Activated T-cell treated with anti-CD3 and anti-CD28 coated beads, Interleukin-2, amount 50 U/mL, for 72 hours (primary cell): ENCODE results near the gene LRP3. TPM values are rescaled to one million over a fixed set of nuclear protein-coding genes. Genes with fewer than 3 reads are reported as not detected.
"Not testable (repeated sequence)": the region's sequence is repeated elsewhere in the genome, so short reads cannot be mapped to it uniquely, and the experiment has no call there.

ENCODE experiments used
- ATAC-seq, 2 donors: fragments of 150-1000 bp; cut with Tn5 transposase; replicated peaks in 1 of 2; 2 replicates each; pipeline ENCODE4 v1.10.0; 2021; ENCODE audit warnings: moderate library complexity in 2 of 2, mild to moderate bottlenecking in 1 of 2
- DNase-seq, 2 donors: peaks; one replicate each; pipeline ENCODE4 v3.0.0; 2021 to 2022; ENCODE audit warnings: mixed read lengths in 1 of 2
- H3K27ac Mint-ChIP-seq: one replicate; pipeline ENCODE4 v1.8.0; 2022; ENCODE audit warnings: mild to moderate bottlenecking, moderate library complexity, mixed read lengths
- H3K27me3 Mint-ChIP-seq: one replicate; pipeline ENCODE4 v1.8.0; 2022; ENCODE audit warnings: low read depth, mixed read lengths
- H3K36me3 Mint-ChIP-seq, 2 donors: one replicate each; pipeline ENCODE4 v1.8.0; 2022; ENCODE audit warnings: mixed read lengths in 2 of 2, mild to moderate bottlenecking in 1 of 2; ENCODE audit not compliant: insufficient read depth in 2 of 2
- H3K4me1 Mint-ChIP-seq: one replicate; pipeline ENCODE4 v1.8.0; 2022; ENCODE audit warnings: low read depth, mixed read lengths
- H3K4me3 Mint-ChIP-seq, 2 donors: one replicate each; pipeline ENCODE4 v1.8.0; 2022; ENCODE audit warnings: mild to moderate bottlenecking in 2 of 2, mixed read lengths in 2 of 2, moderate library complexity in 2 of 2
- H3K9me3 Mint-ChIP-seq, 2 donors: one replicate each; pipeline ENCODE4 v1.8.0; 2022; ENCODE audit warnings: mixed read lengths in 2 of 2
- total RNA-seq, 2 donors: library from RNA; stranded (reverse); gene quantifications; one replicate each; pipeline ENCODE4 v1.2.3, GENCODE V29; 2022

LRP3 gene
- total RNA-seq, 2 donors from 2014 or later: 0.10 TPM; not detected in 1

- H3K4me3 Mint-ChIP-seq: no peak overlapping the region
- no peak for DNase-seq
- ATAC-seq: no peak
- H3K9me3 Mint-ChIP-seq: no peaks in the 10 kb centered on the region
- H3K27ac Mint-ChIP-seq: no peak overlapping the region
- H3K27me3 Mint-ChIP-seq: peaks cover 35% of the 10 kb centered on the region
- H3K36me3 Mint-ChIP-seq: no peaks in the 10 kb centered on the region
- no peaks in the 10 kb centered on the region for H3K4me1 Mint-ChIP-seq
These were observed 26.6 kb downstream of the LRP3 start for GRCh38 chr19:33220735-33221134.

GRCh38 chr19:33221638-33222037 is 27.5 kb downstream of the LRP3 start:
- no peaks in the 10 kb centered on the region for H3K9me3 Mint-ChIP-seq
- peaks cover 0 to 5% of the 10 kb centered on the region in 2 donors for H3K36me3 Mint-ChIP-seq
- no peak for ATAC-seq
- H3K27me3 Mint-ChIP-seq: peaks cover 44% of the 10 kb centered on the region
- H3K27ac Mint-ChIP-seq: no peak overlapping the region
- DNase-seq: no peak
- H3K4me3 Mint-ChIP-seq: no peak overlapping the region
- no peaks in the 10 kb centered on the region for H3K4me1 Mint-ChIP-seq

- not testable (repeated sequence) for H3K27ac Mint-ChIP-seq, ATAC-seq, DNase-seq, H3K36me3 Mint-ChIP-seq, H3K9me3 Mint-ChIP-seq, H3K4me1 Mint-ChIP-seq, H3K4me3 Mint-ChIP-seq
- peaks cover 49% of the 10 kb centered on the region for H3K27me3 Mint-ChIP-seq
These were observed 28.1 kb downstream of the LRP3 start for GRCh38 chr19:33222255-33222654.

GRCh38 chr19:33224694-33225457 is 30.7 kb downstream of the LRP3 start:
- DNase-seq: no peak
- Mint-ChIP-seq H3K27ac (no peak overlapping the region), H3K4me1 (no peaks in the 10 kb centered on the region), H3K9me3 (peaks cover 10% of the 10 kb centered on the region in 2 donors), H3K27me3 (peaks cover 71% of the 10 kb centered on the region), H3K36me3 (peaks cover 16 to 18% of the 10 kb centered on the region in 2 donors), H3K4me3 (peak overlapping the region in 1 of 2 donors; percentile 55)
- ATAC-seq: no peak

- Mint-ChIP-seq H3K4me3 (peak within 1 kb of the TSS; percentile 74 to 78), H3K27me3 (peaks cover 72% of the 10 kb centered on the region), H3K9me3 (peaks cover 10% of the 10 kb centered on the region in 2 donors)
These were observed 31.4 kb downstream of the LRP3 start, which contains the start of gene SLC7A10 for GRCh38 chr19:33225458-33225926. Gene SLC7A10 (minus strand): TSS chr19:33225850. CDS start chr19:33225703, 147 bp downstream.

GRCh38 chr19:33226550-33227241 is 32.6 kb downstream of the LRP3 start:
- peaks cover 69% of the 10 kb centered on the region for H3K27me3 Mint-ChIP-seq
- ATAC-seq (peak; percentile 56 to 58), DNase-seq (peak in 1 of 2 donors; percentile 18)
- H3K36me3 Mint-ChIP-seq: peaks cover 16 to 18% of the 10 kb centered on the region in 2 donors
- no peak overlapping the region for H3K27ac Mint-ChIP-seq
- H3K4me1 Mint-ChIP-seq: no peaks in the 10 kb centered on the region
- peak overlapping the region; percentile 74 to 78 for H3K4me3 Mint-ChIP-seq
- H3K9me3 Mint-ChIP-seq: peaks cover 10% of the 10 kb centered on the region in 2 donors

More at GRCh38 chr19:33225458-33225926, 31.4 kb downstream of the LRP3 start, which contains the start of gene SLC7A10:
- Mint-ChIP-seq H3K4me1 (no peaks in the 10 kb centered on the region), H3K27ac (no peak within 1 kb of the TSS), H3K36me3 (peaks cover 16 to 18% of the 10 kb centered on the region in 2 donors)
- peak in 1 of 2 donors; percentile 32 for ATAC-seq
- DNase-seq: no peak

GRCh38 chr19:33227242-33227650 is 33.1 kb downstream of the LRP3 start:
- DNase-seq (no peak), ATAC-seq (no peak)
- H3K27ac Mint-ChIP-seq: no peak overlapping the region
- H3K4me1 Mint-ChIP-seq: no peaks in the 10 kb centered on the region
- H3K4me3 Mint-ChIP-seq: peak overlapping the region; percentile 67 to 68
- H3K36me3 Mint-ChIP-seq: peaks cover 16 to 18% of the 10 kb centered on the region in 2 donors
- peaks cover 10% of the 10 kb centered on the region in 2 donors for H3K9me3 Mint-ChIP-seq
- peaks cover 69% of the 10 kb centered on the region for H3K27me3 Mint-ChIP-seq

- H3K4me1 Mint-ChIP-seq: no peaks in the 10 kb centered on the region
- H3K36me3 Mint-ChIP-seq: peaks cover 16 to 18% of the 10 kb centered on the region in 2 donors
- peaks cover 10% of the 10 kb centered on the region in 2 donors for H3K9me3 Mint-ChIP-seq
- peaks cover 63% of the 10 kb centered on the region for H3K27me3 Mint-ChIP-seq
- no peak overlapping the region for H3K27ac Mint-ChIP-seq
- ATAC-seq (no peak), DNase-seq (no peak)
- H3K4me3 Mint-ChIP-seq: no peak overlapping the region
These were observed 33.9 kb downstream of the LRP3 start for GRCh38 chr19:33227870-33228599.

GRCh38 chr19:33229962-33230361 is 35.8 kb downstream of the LRP3 start:
- DNase-seq: no peak
- no peaks in the 10 kb centered on the region for H3K4me1 Mint-ChIP-seq
- H3K36me3 Mint-ChIP-seq: peaks cover 16 to 18% of the 10 kb centered on the region in 2 donors
- ATAC-seq: no peak
- H3K27me3 Mint-ChIP-seq: peaks cover 51% of the 10 kb centered on the region
- no peak overlapping the region for H3K4me3 Mint-ChIP-seq
- no peak overlapping the region for H3K27ac Mint-ChIP-seq
- H3K9me3 Mint-ChIP-seq: peaks cover 10% of the 10 kb centered on the region in 2 donors

GRCh38 chr19:33231511-33231910 is 37.4 kb downstream of the LRP3 start:
- no peak for DNase-seq
- Mint-ChIP-seq H3K4me3 (no peak overlapping the region), H3K4me1 (peaks cover 5% of the 10 kb centered on the region), H3K27ac (no peak overlapping the region), H3K36me3 (peaks cover 13 to 16% of the 10 kb centered on the region in 2 donors), H3K9me3 (peaks cover 10% of the 10 kb centered on the region in 2 donors), H3K27me3 (peaks cover 40% of the 10 kb centered on the region)
- no peak for ATAC-seq

- DNase-seq: no peak
- no peak overlapping the region for H3K27ac Mint-ChIP-seq
- peaks cover 32% of the 10 kb centered on the region for H3K27me3 Mint-ChIP-seq
- H3K4me3 Mint-ChIP-seq: no peak overlapping the region
- H3K4me1 Mint-ChIP-seq: peaks cover 5% of the 10 kb centered on the region
- no peak for ATAC-seq
- peaks cover 9 to 13% of the 10 kb centered on the region in 2 donors for H3K36me3 Mint-ChIP-seq
- H3K9me3 Mint-ChIP-seq: peaks cover 6 to 8% of the 10 kb centered on the region in 2 donors
These were observed 38.5 kb downstream of the LRP3 start for GRCh38 chr19:33232656-33233055.

- no peak overlapping the region for H3K27ac Mint-ChIP-seq
- DNase-seq (no peak), ATAC-seq (no peak)
- peaks cover 6 to 8% of the 10 kb centered on the region in 2 donors for H3K36me3 Mint-ChIP-seq
- H3K4me3 Mint-ChIP-seq: no peak overlapping the region
- peaks cover 30% of the 10 kb centered on the region for H3K27me3 Mint-ChIP-seq
- peaks cover 5% of the 10 kb centered on the region for H3K4me1 Mint-ChIP-seq
- peaks cover 3 to 5% of the 10 kb centered on the region in 2 donors for H3K9me3 Mint-ChIP-seq
These were observed 39.1 kb downstream of the LRP3 start for GRCh38 chr19:33233056-33233873.
